OCI-LY1 (cell line): ENCODE data around the gene UBE2N.
A peak's percentile ranks its signal among the peaks of the same experiment; 100 is the strongest.

Experiments used
- H2AFZ ChIP-seq: fragments of 200-600 bp; sonication (generic), shearing (Covaris generic); 2 replicates; pipeline ENCODE4 v1.6.0; 2014; ENCODE audit warnings: antibody characterized with exemption, mild to moderate bottlenecking, low read length
- H3F3A ChIP-seq: fragments of 200-600 bp; sonication (generic), shearing (Covaris generic); 2 replicates; pipeline ENCODE4 v1.6.0; 2014; ENCODE audit warnings: mild to moderate bottlenecking, antibody characterized with exemption, low read length, moderate library complexity; ENCODE audit not compliant: insufficient read depth
- H3K27ac ChIP-seq: fragments of 200-600 bp; sonication (generic); 2 replicates; pipeline ENCODE4 v1.5.1; 2014; ENCODE audit warnings: low read length, mixed run types, mild to moderate bottlenecking, low read depth; ENCODE audit not compliant: poor library complexity, severe bottlenecking
- H3K27me3 ChIP-seq: fragments of 200-600 bp; sonication (generic); 2 replicates; pipeline ENCODE4 v1.6.0; 2014; ENCODE audit warnings: antibody characterized with exemption, mild to moderate bottlenecking, low read length, moderate library complexity; ENCODE audit not compliant: insufficient read depth
- H3K36me3 ChIP-seq: fragments of 200-600 bp; sonication (generic); 2 replicates; pipeline ENCODE4 v1.6.1; 2014; ENCODE audit warnings: mild to moderate bottlenecking, antibody characterized with exemption, low read length, moderate library complexity, mixed read lengths; ENCODE audit not compliant: insufficient read depth
- H3K4me1 ChIP-seq: fragments of 200-600 bp; sonication (generic); 2 replicates; pipeline ENCODE4 v1.5.1; 2014; ENCODE audit warnings: mild to moderate bottlenecking, low read length, moderate library complexity; ENCODE audit not compliant: insufficient read depth, severe bottlenecking
- H3K4me2 ChIP-seq: fragments of 200-600 bp; sonication (generic), shearing (Covaris generic); 2 replicates; pipeline ENCODE4 v1.6.1; 2014; ENCODE audit warnings: low read length
- H3K4me3 ChIP-seq: fragments of 200-600 bp; sonication (generic); 2 replicates; pipeline ENCODE4 v1.5.1; 2014; ENCODE audit warnings: low read length, low read depth, mild to moderate bottlenecking, mixed read lengths; ENCODE audit not compliant: poor library complexity, severe bottlenecking
- H3K79me2 ChIP-seq: fragments of 200-600 bp; shearing (Covaris generic); 2 replicates; pipeline ENCODE4 v1.6.1; 2016; ENCODE audit warnings: mixed run types, low read length, mixed read lengths; ENCODE audit not compliant: insufficient read depth
- H3K9ac ChIP-seq: fragments of 200-600 bp; sonication (generic), shearing (Covaris generic); 2 replicates; pipeline ENCODE4 v1.6.1; 2014; ENCODE audit warnings: mild to moderate bottlenecking, low read length, mixed read lengths
- H3K9me2 ChIP-seq: fragments of 200-600 bp; sonication (generic), shearing (Covaris generic); 2 replicates; pipeline ENCODE4 v1.6.1; 2014; ENCODE audit warnings: low read depth, mild to moderate bottlenecking, low read length, mixed read lengths
- H3K9me3 ChIP-seq: fragments of 200-600 bp; shearing (Covaris generic); 2 replicates; pipeline ENCODE4 v1.6.1; 2014; ENCODE audit warnings: low read length, mixed read lengths
- H4K20me1 ChIP-seq: fragments of 200-600 bp; sonication (generic), shearing (Covaris generic); 2 replicates; pipeline ENCODE4 v1.6.0; 2016; ENCODE audit warnings: mild to moderate bottlenecking, low read length; ENCODE audit not compliant: insufficient read depth
- EZH2 ChIP-seq: fragments of 200-600 bp; sonication (generic), shearing (Covaris generic); IDR thresholded peaks from 2 replicates; pipeline ENCODE4 v1.8.0; 2017; ENCODE audit warnings: borderline replicate concordance, mixed run types, mild to moderate bottlenecking, antibody characterized with exemption, low read length, moderate library complexity, mixed read lengths
- TF ChIP-seq, protein P1 (sequence below): fragments of 200-600 bp; sonication (generic), shearing (Covaris generic); IDR thresholded peaks from 2 replicates; pipeline ENCODE4 v1.5.1; 2017; ENCODE audit warnings: mild to moderate bottlenecking, antibody characterized with exemption, low read length, moderate library complexity, mixed read lengths

Gene UBE2N

DNA sequence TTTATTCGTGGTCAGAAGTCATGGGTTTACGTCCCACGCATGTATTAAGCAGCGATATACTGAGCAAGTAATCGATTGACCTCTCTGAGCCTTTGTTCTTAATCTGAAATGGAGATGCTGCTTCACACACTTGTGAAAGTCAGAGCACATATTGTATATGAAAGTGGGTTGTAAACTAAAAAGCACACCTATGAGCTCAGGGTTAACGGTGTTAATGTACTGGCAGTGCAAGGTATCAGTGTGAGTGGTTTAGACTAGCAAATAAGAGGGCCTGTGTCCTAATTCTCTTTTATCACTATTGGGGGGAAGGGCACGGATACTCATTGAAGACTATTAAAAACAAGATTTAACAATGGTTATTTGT lies 26.2 kb upstream of the UBE2N start:
- Histone ChIP-seq H3K9ac (peak overlapping the region; percentile 81), H3K36me3 (peaks cover 28% of the 10 kb centered on the region; the same call in 1 of the 2 replicates), H3K27ac (peak overlapping the region; percentile 24), H3K9me3 (no peaks in the 10 kb centered on the region), H4K20me1 (no peaks in the 10 kb centered on the region), H3K27me3 (no peaks in the 10 kb centered on the region), H2AFZ (no peak overlapping the region), H3F3A (no peaks in the 10 kb centered on the region), H3K9me2 (no peaks in the 10 kb centered on the region), H3K79me2 (peaks cover 24% of the 10 kb centered on the region), H3K4me3 (peak overlapping the region; percentile 76), H3K4me1 (peaks cover 23% of the 10 kb centered on the region), H3K4me2 (peak overlapping the region; percentile 88)
- no peak for TF ChIP-seq EZH2
- TF ChIP-seq, protein P1, sequence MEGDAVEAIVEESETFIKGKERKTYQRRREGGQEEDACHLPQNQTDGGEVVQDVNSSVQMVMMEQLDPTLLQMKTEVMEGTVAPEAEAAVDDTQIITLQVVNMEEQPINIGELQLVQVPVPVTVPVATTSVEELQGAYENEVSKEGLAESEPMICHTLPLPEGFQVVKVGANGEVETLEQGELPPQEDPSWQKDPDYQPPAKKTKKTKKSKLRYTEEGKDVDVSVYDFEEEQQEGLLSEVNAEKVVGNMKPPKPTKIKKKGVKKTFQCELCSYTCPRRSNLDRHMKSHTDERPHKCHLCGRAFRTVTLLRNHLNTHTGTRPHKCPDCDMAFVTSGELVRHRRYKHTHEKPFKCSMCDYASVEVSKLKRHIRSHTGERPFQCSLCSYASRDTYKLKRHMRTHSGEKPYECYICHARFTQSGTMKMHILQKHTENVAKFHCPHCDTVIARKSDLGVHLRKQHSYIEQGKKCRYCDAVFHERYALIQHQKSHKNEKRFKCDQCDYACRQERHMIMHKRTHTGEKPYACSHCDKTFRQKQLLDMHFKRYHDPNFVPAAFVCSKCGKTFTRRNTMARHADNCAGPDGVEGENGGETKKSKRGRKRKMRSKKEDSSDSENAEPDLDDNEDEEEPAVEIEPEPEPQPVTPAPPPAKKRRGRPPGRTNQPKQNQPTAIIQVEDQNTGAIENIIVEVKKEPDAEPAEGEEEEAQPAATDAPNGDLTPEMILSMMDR, result no peak

DNA sequence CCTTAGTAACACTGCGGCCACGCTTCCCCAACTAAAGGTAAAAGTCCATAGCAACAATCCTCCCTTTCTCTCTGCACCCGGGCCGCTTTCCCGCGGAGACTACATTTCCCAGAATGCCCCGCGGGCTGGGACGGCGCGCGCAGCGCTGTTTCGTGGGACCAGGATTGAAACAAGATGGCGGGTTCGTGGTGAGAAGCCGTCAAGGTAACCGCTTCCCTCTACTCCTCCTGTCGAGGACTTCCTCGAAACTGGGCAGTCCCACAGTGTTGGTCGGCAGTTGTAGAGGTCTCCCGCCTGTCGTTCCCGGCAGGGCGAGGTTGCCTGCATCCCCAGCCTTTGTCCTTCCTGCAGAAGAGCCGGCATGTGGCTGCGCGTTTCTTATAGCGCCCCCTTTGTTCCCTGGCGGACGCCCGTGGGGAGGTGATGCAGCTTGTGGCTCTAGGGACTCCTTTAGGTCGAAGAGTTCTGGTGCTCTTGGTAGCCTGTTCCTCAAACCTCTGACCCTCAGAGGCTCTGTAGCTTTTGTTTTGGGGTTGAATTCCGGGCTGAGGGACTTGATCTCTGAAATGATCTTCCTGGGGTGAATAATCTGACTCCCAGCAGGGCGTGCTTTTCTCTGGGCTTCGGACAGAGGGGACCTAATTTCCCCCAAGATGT lies 25.7 kb upstream of the UBE2N start, which contains the start of gene MRPL42:
TSS of gene MRPL42 (plus strand) at position 164 of the 657 bp plus-strand sequence. CDS start 1,772 bp downstream, outside the sequence.
- Histone ChIP-seq H4K20me1 (no peaks in the 10 kb centered on the region), H3K27ac (peak within 1 kb of the TSS; percentile 24), H3F3A (no peaks in the 10 kb centered on the region), H3K4me2 (peak within 1 kb of the TSS; percentile 88), H3K9me3 (no peaks in the 10 kb centered on the region), H3K9ac (peak within 1 kb of the TSS; percentile 81), H3K9me2 (no peaks in the 10 kb centered on the region), H2AFZ (peak within 1 kb of the TSS; percentile 47; the same call in 1 of the 2 replicates), H3K27me3 (no peaks in the 10 kb centered on the region), H3K4me1 (peaks cover 23% of the 10 kb centered on the region), H3K4me3 (peak within 1 kb of the TSS; percentile 76), H3K36me3 (peaks cover 23% of the 10 kb centered on the region; the same call in 1 of the 2 replicates), H3K79me2 (peaks cover 20% of the 10 kb centered on the region)
- TF ChIP-seq, protein P1, result peak; percentile 94
- no peak for TF ChIP-seq EZH2

DNA sequence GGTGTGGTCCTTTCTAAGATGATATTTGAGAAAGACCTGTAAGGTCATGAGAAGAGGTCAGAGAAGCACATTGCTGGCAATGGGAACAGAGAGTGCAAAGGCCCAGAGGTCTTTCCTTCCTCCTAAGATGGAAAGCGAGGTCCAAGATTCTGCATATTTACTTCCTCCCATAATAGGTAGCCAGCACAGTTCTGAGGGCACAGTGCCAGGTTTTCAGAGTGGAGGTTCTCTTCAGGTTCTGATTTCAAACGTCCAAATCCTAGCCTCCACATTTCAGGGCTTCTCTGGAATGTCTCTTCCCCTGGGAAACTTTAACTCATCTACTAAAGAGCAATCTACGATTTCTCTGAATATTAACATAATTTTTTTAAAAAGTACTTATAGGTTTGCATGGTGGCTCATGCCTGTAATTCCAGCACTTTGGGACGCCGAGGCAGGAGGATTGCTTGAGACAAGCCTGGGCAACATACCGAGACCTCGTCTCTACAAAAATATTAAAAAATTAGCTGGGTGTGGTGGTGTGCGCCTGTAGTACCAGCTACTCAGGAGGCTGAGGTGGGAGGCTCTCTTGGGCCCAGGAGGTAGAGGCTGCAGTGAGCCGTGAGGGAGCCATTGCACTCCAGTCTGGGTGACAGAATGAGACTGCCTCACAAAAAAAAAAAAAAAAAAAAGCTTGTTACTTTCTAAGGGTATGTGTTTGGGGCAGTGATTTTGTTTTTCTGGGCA lies 25.0 kb upstream of the UBE2N start:
- H3K79me2 ChIP-seq, result peaks cover 20% of the 10 kb centered on the region
- H3K36me3 ChIP-seq, result peaks cover 22% of the 10 kb centered on the region; the same call in 1 of the 2 replicates
- no peaks in the 10 kb centered on the region for H4K20me1 ChIP-seq
- peak overlapping the region; percentile 76 for H3K4me3 ChIP-seq
- H3K27me3 ChIP-seq, result no peaks in the 10 kb centered on the region
- peak overlapping the region; percentile 47; the same call in 1 of the 2 replicates for H2AFZ ChIP-seq
- H3F3A ChIP-seq, result no peaks in the 10 kb centered on the region
- H3K9me3 ChIP-seq, result no peaks in the 10 kb centered on the region
- no peak overlapping the region for H3K4me2 ChIP-seq
- TF ChIP-seq, protein P1, result no peak
- TF ChIP-seq EZH2, result no peak
- H3K4me1 ChIP-seq, result peaks cover 23% of the 10 kb centered on the region
- no peak overlapping the region for H3K9ac ChIP-seq
- H3K9me2 ChIP-seq, result no peaks in the 10 kb centered on the region
- no peak overlapping the region for H3K27ac ChIP-seq
